ENCODE data around the gene PHYKPL.

Gene PHYKPL

GRCh38 chr5:178163772-178164735 is 68.5 kb downstream of the PHYKPL start:
- Histone ChIP-seq H3K27me3 (ENCODE audit: control insufficient read depth, insufficient read depth, low read length) (peaks cover 2% of the 10 kb centered on the region), H3K4me3 (ENCODE audit: low read depth, low read length) (peak overlapping the region; percentile 56), H3K36me3 (ENCODE audit: control insufficient read depth, insufficient read depth, low read length) (no peaks in the 10 kb centered on the region), H3K9me3 (ENCODE audit: control insufficient read depth, insufficient read depth, low read length) (no peaks in the 10 kb centered on the region), H3K9ac (ENCODE audit: low read depth, low read length) (no peak overlapping the region), H3K4me1 (ENCODE audit: control insufficient read depth, insufficient read depth, low read length) (peaks cover 4% of the 10 kb centered on the region)

GRCh38 chr5:178162481-178162880 is 70.1 kb downstream of the PHYKPL start:
- H3K9ac ChIP-seq (ENCODE audit: low read depth, low read length): no peak overlapping the region
- H3K4me1 ChIP-seq (ENCODE audit: control insufficient read depth, insufficient read depth, low read length): peaks cover 4% of the 10 kb centered on the region
- H3K36me3 ChIP-seq (ENCODE audit: control insufficient read depth, insufficient read depth, low read length): no peaks in the 10 kb centered on the region
- peaks cover 2% of the 10 kb centered on the region for H3K27me3 ChIP-seq (ENCODE audit: control insufficient read depth, insufficient read depth, low read length)
- no peak overlapping the region for H3K4me3 ChIP-seq (ENCODE audit: low read depth, low read length)
- H3K9me3 ChIP-seq (ENCODE audit: control insufficient read depth, insufficient read depth, low read length): no peaks in the 10 kb centered on the region

GRCh38 chr5:178160176-178160575 is 72.4 kb downstream of the PHYKPL start:
- no peak overlapping the region for H3K9ac ChIP-seq (ENCODE audit: low read depth, low read length)
- no peak overlapping the region for H3K4me3 ChIP-seq (ENCODE audit: low read depth, low read length)
- H3K4me1 ChIP-seq (ENCODE audit: control insufficient read depth, insufficient read depth, low read length): peaks cover 4% of the 10 kb centered on the region
- no peaks in the 10 kb centered on the region for H3K36me3 ChIP-seq (ENCODE audit: control insufficient read depth, insufficient read depth, low read length)
- peaks cover 2% of the 10 kb centered on the region for H3K27me3 ChIP-seq (ENCODE audit: control insufficient read depth, insufficient read depth, low read length)
- H3K9me3 ChIP-seq (ENCODE audit: control insufficient read depth, insufficient read depth, low read length): no peaks in the 10 kb centered on the region

Measured in iPS-15b (cell line).